Skin of body (tissue), 2 donors: Measurements from ENCODE around the gene PRSS27. TPM values are rescaled to one million over a fixed set of nuclear protein-coding genes. Genes with fewer than 3 reads are reported as not detected.

ENCODE experiments used
- DNase-seq: peaks from one replicate; lab custom pipeline; 2025; lab: John Stamatoyannopoulos, UW
- total RNA-seq: library from RNA; depleted of rRNA; stranded (reverse); fragments of >200 nt; gene quantifications from one replicate; pipeline ENCODE4 v1.2.3, GENCODE V29; 2014

PRSS27 gene
- total RNA-seq = 0.39 TPM

DNA sequence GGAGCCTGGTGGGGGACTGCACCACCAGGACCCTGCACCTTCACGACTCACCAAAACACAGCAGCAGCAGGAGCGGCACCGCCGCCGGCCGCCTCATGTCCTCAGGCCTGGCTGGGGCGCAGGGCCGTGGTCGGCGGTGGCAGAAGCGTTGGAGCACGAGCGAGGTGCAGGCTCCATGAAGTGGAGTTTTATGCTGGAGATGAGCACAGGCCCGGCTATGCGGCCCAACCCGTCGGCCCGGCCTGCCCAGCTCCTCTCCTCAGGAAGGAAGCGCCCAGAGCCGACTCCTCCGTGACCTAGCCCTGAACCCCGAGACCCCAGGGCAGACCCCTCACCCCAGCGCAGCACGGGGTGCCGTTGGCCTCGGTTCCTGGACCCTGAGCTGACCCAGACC lies at the start of gene PRSS27:
TSS of gene PRSS27 (minus strand) at position 161 of the 394 bp plus-strand sequence. CDS start at position 97, 64 bp downstream.
- DNase-seq = no peak

DNA sequence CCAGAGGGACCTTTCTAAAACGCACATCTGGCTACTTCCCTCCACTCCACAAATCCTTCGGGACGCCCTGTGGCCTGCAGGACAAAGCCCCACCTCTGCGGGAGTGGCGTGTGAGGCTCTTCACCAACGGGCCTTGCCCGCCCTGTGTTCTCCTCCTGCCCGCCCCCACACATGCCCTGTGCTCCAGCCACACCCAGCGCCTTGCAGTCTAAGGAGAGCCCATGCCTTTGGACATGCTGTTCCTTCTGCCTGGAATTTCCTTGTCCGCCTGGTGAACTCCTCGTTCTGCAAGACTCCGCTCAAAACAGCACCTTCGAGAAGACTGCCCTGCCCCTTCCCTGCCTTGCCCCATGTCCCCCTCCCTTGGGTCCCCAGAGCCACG lies 49.6 kb upstream of the PRSS27 start:
- no peak for DNase-seq

DNA sequence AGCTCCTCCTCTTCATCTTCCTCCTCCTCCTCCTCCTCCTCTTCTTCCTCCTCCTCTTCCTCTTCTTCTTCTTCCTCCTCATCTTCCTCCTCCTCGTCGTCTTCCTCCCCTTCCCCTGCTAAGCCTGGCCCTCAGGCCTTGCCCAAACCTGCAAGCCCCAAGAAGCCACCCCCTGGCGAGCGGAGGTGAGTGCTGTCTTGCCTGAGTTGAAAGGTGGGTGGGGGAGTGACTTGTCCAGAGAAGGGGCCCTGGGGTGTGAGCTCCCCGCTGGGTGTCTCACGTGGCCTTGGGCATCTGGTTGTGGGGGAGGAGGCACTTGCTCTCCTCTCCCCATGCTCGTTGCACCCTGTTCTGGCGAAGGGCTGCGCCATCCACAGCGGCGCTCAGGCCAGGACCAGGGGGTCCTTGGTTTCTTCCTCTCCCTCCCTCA lies 49.1 kb upstream of the PRSS27 start:
- no peak for DNase-seq

DNA sequence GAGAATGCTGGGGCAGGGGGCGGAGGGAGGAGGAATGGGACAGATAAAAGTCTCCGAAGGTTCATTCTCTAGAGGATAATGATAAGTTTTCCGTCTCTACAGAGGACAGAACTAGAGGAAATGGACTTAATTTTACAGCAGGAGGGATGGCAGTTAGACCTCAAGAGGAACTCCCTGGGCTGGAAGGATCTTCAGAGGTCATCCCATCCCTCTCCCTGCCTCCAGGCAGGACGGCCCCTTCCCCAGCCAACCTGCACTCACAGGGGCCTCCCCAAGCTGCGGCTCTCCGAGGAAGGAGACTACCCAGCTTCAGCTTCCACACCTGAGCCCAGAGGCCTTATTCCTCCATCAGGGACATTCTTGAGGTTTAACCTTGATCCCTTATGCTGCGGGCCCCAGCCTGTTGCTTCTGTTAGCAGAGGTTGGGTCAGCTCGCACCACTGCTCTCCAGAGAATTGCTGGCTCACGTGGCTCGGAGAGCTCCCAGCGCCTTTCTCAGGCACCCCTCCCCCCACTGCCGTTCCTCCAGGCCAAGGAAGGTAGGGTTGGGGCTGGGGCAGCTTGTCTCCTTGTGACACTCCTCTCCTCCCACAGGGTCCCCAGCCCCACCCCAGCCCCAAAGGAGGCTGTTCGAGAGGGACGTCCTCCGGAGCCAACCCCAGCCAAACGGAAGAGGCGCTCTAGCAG lies 48.5 kb upstream of the PRSS27 start:
- no peak for DNase-seq

DNA sequence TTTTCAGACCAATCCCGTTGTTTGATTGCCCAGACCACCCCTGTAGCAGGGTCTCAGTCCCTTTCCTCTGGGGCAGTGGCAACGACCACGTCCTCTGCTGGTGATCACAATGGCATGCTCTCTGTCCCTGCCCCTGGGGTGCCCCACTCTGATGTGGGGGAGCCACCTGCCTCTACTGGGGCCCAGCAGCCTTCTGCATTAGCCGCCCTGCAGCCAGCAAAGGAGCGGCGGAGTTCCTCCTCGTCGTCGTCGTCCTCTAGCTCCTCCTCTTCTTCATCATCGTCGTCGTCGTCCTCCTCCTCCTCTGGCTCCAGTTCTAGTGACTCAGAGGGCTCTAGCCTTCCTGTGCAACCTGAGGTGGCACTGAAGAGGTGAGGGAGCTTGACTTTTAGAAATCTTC lies 47.9 kb upstream of the PRSS27 start:
- no peak for DNase-seq

DNA sequence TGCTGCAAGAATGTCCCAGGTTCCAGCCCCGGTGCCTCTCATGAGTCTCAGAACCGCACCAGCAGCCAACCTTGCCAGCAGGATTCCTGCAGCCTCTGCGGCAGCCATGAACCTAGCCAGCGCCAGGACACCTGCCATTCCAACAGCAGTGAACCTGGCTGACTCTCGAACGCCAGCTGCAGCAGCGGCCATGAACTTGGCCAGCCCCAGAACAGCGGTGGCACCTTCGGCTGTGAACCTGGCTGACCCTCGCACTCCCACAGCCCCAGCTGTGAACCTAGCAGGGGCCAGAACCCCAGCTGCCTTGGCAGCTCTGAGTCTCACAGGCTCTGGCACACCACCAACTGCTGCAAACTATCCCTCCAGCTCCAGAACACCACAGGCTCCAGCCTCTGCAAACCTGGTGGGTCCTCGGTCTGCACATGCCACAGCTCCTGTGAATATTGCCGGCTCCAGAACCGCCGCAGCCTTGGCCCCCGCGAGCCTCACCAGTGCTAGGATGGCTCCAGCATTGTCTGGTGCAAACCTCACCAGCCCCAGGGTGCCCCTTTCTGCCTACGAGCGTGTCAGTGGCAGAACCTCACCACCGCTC lies 47.2 kb upstream of the PRSS27 start:
- DNase-seq = no peak

DNA sequence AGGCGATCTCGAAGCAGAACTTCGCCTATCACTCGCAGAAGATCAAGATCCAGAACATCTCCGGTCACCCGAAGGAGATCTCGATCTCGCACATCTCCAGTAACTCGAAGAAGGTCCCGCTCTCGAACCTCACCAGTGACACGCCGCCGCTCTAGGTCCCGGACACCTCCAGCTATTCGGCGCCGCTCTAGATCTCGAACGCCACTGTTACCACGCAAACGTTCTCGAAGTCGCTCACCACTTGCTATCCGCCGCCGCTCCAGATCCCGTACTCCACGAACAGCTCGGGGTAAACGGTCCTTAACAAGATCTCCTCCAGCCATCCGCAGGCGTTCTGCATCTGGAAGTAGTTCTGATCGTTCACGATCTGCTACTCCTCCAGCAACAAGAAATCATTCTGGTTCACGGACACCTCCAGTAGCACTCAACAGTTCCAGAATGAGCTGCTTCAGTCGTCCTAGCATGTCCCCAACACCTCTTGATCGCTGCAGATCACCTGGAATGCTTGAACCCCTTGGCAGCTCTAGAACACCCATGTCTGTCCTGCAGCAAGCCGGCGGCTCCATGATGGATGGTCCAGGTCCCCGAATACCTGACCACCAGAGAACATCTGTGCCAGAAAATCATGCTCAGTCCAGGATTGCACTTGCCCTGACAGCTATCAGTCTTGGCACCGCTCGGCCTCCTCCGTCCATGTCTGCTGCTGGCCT lies 46.6 kb upstream of the PRSS27 start:
- DNase-seq = no peak

DNA sequence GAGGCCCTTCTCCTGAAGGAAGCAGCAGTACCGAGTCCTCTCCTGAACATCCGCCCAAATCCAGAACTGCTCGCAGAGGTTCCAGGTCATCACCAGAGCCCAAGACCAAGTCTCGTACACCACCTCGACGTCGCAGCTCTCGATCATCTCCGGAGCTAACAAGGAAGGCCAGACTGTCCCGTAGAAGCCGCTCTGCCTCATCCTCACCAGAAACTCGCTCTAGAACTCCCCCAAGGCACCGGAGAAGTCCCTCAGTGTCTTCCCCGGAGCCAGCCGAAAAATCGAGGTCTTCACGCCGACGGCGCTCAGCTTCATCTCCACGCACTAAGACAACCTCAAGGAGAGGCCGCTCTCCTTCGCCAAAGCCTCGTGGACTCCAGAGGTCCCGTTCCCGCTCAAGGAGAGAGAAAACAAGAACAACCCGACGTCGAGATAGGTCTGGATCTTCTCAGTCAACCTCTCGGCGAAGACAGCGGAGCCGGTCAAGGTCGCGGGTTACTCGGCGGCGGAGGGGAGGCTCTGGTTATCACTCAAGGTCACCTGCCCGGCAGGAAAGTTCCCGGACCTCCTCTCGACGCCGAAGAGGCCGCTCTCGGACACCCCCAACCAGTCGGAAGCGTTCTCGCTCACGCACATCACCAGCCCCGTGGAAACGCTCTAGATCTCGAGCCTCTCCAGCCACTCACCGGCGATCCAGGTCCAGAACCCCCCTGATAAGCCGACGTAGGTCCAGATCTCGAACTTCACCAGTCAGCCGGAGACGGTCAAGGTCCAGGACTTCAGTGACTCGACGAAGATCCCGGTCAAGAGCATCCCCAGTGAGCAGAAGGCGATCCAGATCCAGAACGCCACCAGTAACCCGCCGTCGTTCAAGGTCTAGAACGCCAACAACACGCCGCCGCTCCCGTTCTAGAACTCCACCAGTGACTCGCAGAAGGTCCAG lies 45.7 kb upstream of the PRSS27 start:
- no peak for DNase-seq

DNA sequence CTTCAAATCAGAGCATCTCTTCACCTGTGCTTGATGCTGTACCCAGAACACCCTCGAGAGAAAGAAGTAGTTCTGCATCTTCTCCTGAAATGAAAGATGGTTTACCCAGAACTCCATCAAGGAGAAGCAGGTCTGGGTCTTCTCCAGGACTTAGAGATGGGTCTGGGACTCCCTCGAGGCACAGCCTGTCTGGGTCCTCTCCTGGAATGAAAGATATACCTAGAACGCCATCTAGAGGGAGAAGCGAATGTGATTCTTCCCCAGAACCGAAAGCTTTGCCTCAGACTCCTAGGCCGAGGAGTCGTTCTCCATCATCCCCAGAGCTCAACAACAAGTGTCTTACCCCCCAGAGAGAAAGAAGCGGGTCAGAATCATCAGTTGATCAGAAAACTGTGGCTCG lies 44.7 kb upstream of the PRSS27 start:
- DNase-seq = no peak

DNA sequence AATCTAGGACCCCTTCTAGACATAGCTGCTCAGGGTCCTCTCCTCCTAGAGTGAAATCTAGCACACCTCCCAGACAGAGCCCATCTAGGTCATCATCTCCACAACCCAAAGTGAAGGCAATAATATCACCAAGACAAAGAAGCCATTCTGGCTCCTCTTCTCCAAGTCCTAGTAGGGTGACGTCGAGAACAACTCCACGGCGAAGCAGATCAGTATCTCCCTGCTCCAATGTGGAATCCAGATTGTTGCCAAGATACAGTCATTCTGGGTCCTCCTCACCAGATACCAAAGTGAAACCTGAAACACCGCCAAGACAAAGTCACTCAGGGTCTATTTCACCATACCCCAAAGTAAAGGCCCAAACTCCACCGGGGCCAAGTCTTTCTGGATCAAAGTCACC lies 43.1 kb upstream of the PRSS27 start:
- no peak for DNase-seq

DNA sequence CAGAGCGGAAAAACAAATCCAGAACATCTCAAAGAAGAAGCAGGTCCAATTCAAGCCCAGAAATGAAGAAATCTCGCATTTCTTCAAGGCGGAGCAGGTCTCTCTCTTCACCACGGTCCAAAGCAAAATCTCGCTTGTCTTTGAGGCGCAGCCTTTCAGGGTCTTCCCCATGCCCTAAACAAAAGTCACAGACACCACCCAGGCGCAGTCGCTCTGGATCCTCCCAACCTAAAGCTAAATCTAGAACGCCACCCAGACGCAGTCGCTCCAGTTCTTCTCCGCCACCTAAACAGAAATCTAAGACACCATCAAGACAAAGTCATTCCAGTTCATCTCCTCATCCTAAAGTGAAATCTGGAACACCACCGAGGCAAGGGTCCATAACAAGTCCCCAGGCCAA lies 42.7 kb upstream of the PRSS27 start:
- DNase-seq = no peak

DNA sequence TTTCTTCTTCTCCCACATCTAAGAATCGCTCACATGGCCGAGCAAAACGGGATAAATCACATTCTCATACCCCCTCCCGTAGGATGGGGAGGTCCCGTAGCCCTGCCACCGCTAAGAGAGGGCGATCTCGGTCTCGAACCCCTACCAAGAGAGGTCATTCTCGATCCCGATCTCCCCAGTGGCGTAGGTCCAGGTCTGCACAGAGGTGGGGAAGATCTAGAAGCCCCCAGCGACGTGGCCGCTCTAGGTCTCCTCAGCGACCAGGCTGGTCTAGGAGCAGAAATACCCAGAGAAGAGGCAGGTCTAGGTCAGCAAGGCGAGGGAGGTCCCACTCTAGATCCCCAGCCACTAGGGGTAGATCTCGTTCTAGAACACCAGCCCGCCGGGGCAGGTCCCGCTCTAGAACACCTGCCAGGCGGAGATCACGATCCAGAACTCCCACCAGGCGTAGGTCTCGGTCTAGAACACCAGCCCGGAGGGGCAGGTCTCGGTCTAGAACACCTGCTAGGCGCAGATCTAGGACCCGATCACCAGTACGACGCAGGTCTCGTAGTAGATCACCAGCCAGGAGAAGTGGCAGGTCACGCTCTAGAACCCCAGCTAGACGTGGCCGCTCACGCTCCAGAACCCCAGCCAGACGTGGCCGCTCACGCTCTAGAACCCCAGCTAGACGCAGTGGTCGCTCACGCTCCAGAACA lies 42.0 kb upstream of the PRSS27 start:
- DNase-seq = no peak

DNA sequence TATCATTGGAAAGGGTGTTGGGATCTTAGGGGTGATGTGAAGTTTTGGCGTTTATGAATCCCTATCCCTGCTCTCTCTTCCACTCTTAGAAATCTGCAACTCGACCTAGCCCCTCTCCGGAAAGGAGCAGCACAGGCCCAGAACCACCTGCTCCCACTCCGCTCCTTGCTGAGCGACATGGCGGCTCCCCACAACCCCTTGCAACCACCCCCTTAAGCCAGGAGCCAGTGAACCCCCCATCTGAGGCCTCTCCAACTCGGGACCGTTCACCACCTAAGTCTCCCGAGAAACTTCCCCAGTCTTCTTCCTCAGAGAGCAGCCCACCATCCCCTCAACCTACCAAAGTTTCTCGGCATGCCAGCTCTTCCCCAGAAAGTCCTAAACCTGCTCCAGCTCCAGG lies 41.4 kb upstream of the PRSS27 start:
- DNase-seq = no peak

DNA sequence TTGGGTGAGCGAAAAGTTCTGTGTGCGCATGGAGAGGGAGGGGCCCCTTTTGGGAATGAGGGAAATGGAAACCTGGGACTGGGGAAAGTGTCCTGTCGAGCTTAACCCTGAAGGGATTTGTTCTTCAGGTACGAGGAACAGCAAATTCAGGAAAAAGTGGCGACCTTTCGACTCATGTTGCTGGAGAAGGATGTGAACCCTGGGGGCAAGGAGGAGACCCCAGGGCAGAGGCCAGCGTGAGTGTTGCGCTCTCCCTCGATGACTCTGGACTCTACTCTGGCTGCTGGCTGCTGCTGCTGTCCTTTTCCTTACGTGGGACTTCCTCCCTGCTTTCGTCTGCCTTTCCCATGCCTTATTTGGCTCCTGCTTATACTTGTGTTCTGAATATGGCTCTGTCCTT lies 37.3 kb upstream of the PRSS27 start:
- no peak for DNase-seq

DNA sequence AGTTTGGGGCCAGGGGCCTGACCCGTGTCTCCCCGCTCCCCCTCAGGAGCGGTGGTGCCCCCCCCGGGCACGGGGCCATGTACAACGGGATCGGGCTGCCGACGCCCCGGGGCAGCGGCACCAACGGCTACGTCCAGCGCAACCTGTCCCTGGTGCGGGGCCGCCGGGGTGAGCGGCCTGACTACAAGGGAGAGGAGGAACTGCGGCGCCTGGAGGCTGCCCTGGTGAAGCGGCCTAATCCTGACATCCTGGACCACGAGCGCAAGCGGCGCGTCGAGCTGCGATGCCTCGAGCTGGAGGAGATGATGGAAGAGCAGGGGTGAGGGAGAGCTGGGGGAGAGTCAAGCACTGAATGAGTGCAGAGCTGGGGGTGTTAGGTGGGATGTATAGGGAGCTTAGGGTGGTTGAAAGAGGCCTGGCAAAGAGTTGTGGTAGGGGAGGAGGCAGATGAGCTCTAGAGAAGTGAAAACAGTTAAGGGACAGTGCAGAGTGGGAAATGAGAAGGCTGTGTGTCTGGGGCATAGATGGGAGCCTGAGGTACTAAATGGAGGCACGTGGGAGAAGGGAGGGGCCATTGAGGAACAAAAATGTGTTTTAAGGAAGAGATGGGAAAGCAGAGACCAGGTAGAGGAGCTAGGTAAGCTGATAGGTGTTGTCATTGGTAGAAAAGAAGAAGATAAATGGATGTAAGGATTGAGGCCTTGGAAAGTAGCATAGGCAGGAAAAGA lies 36.4 kb upstream of the PRSS27 start:
- no peak for DNase-seq

DNA sequence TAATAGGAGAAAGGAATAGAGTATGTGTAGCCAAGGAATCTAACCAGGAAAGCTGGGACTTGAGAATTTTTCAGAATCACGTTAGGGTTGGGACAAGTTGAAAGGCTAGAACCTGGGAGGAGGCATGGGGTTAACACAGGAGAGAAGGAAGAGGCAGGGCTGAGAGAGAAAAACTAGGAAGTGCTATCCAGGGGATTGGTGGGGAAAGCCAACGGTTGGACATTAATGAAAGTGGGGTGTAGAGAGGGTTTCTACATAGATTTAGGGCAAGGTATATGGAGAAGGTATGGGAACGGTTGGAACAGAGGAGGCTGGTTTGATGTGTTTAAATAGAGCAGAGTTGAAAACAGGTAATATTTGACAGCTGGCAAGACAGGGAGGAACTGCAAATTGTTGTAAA lies 35.1 kb upstream of the PRSS27 start:
- no peak for DNase-seq

DNA sequence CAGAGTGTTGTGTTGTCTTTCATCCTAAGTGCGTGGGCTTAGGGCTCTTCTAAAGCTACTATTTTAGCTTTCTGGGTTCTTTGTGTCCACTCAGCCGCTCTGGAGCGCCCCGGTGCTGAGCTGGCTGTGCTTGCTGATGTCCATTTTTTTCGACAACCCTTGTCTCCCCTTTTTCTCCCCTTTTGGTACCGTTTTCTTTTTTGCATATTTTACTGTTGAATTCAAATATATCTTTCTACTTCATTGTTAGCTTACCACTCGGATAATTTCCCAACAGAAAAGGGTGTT lies 33.7 kb upstream of the PRSS27 start:
- no peak for DNase-seq

DNA sequence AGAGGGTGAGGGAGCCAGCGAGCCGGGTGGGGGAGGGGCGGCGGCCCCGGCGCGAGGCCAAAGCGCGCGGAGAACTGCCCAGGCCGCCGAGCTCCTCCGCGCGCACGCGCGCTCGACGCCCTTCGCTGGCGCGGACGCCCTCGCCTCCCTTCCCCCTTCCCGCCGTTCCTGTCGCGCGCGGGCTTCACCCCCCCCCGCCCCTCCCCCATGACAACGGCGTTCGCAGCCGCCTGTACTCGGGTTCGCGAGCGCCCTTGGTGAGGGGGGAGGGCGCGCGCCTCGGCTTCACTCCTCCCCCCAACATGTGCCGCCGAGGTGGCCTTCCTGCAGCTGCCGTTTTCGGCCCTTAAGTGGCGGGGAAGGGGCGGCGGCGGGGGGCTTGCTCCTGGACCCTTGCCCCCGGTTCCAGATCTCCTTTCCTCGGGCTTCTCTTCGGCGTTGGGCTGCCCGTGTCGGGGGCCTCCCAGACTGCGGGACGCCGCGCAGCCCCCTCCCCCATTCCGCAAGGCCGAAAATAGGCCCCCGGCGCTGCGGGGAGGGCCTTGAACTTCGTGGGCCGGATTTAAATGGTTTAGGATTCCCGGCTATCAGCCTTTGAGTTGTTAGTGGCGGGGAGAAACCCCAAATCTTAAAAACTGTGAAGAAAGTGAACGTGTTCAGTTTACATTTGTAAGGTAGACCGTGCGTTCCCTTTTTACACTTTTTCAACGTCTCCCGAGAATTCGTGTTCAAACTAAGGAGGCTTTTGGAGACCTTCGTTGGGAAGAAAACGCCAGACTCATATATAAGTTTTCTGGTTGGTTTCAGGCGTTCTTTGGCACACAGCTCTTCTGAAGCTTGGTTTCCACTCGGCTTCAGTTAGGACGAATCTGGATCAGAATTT lies 33.1 kb upstream of the PRSS27 start:
- DNase-seq = peak; percentile 65

DNA sequence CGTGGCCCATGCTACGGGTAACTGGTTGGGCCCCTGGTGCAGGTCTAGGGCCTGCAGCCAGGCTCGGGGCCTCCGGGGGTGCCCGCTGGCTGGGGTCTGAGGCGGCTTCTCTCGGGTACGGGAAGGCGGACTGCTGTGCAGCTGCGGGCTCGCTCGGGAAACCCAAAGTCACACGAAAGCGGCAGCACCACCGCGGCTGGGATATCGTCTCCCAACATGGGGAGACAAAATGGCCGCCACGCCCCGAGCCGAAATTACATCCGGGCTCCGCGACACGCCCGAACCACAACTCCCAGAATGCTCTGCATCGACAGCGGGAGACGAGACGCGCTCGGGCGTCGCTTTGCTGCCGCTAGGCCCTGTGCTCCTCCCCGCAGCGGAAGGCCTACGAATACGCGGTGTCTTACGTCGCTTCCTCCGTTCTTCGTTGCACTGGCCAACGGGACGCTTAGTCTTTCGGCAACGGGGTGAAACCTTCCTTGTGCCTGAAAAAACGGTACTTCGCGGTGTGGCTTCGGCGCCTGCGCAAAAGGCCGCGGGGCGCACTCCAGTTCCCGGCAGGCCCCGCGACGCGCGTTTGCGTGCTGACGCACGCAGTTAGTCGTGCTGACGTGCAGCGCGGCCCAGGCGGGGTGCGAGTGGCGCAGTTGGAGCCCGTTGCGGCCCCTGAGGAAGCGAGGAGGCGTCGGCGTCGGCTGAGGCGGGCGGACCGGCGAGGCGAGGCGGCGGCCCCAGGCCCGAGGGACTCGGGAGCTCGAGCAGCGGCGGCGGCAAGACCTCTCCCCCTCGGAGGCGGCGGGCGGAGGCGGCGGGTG lies 32.2 kb upstream of the PRSS27 start, which contains the start of gene SRRM2:
TSS of gene SRRM2 (plus strand) at position 604 of the 815 bp plus-strand sequence. CDS start 3,727 bp downstream, outside the sequence.
- peak; percentile 98 for DNase-seq
